Measurements from ENCODE around the gene HORMAD1. TPM values are rescaled to one million over a fixed set of nuclear protein-coding genes. Genes with fewer than 3 reads are reported as not detected.

HORMAD1 gene
- total RNA-seq, 4 donors from 2014 or later: 6.7 to 11.3 (median 8.4) TPM; not detected in 1

DNA sequence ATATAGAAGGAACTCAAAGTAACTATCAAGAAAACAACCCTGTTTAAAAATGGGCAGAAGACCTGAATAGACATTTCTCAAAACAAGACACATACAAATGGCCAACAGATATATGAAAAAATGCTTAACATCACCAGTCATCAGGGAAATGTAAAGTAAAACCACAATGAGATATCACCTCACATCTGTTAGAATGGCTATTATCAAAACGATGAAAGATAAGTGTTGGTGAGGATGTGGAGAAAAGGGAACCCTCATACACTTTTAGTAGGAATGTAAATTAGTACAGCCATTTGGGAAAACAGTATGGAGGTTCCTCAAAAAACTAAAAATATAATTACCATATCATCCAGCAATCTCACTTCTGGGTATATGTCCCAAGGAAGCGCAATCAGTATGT lies 41.9 kb upstream of the HORMAD1 start:
- Histone ChIP-seq H3K9me3 (no peaks in the 10 kb centered on the region), H3K4me1 (peaks cover 15% of the 10 kb centered on the region), H3K36me3 (no peaks in the 10 kb centered on the region), H3K27me3 (no peaks in the 10 kb centered on the region), H3K27ac (no peak overlapping the region), H3K4me3 (no peak overlapping the region)
- no peak for TF ChIP-seq POLR2A (IDR thresholded peaks at IDR 0.05)
- no peak for TF ChIP-seq POLR2AphosphoS5 (IDR thresholded peaks at IDR 0.05)
- TF ChIP-seq, protein P1, sequence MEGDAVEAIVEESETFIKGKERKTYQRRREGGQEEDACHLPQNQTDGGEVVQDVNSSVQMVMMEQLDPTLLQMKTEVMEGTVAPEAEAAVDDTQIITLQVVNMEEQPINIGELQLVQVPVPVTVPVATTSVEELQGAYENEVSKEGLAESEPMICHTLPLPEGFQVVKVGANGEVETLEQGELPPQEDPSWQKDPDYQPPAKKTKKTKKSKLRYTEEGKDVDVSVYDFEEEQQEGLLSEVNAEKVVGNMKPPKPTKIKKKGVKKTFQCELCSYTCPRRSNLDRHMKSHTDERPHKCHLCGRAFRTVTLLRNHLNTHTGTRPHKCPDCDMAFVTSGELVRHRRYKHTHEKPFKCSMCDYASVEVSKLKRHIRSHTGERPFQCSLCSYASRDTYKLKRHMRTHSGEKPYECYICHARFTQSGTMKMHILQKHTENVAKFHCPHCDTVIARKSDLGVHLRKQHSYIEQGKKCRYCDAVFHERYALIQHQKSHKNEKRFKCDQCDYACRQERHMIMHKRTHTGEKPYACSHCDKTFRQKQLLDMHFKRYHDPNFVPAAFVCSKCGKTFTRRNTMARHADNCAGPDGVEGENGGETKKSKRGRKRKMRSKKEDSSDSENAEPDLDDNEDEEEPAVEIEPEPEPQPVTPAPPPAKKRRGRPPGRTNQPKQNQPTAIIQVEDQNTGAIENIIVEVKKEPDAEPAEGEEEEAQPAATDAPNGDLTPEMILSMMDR (IDR thresholded peaks at IDR 0.05): no peak
- no peak for TF ChIP-seq EP300 (IDR thresholded peaks at IDR 0.05)
- DNase-seq (ENCODE audit: low spot score in 2 of 2): no peak
- WGBS: 82% methylated on average over 2 of the region's 2 CpGs

DNA sequence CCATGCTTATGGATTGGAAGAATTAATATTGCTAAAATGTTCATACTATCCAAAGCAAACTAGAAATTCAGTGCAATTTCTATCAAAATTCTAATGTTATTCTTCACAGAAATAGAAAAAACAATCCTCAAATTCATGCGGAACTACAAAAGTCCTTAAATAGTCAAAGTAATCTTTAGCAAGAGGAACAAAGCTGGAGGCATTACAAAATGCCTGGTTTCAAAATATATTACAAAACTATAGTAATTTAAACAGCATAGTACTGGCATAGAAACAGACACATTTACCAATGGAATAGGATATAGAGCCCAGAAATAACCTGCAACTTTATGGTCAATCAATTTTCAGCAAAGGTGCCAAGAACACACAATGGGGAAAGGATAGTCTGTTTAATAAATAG lies 41.1 kb upstream of the HORMAD1 start:
- no peaks in the 10 kb centered on the region for H3K27me3 ChIP-seq
- H3K36me3 ChIP-seq: no peaks in the 10 kb centered on the region
- TF ChIP-seq POLR2A (IDR thresholded peaks at IDR 0.05) (no peak), EP300 (IDR thresholded peaks at IDR 0.05) (no peak), POLR2AphosphoS5 (IDR thresholded peaks at IDR 0.05) (no peak)
- TF ChIP-seq, protein P1 (IDR thresholded peaks at IDR 0.05): no peak
- no peak overlapping the region for H3K4me3 ChIP-seq
- H3K4me1 ChIP-seq: peaks cover 15% of the 10 kb centered on the region
- no peak for DNase-seq (ENCODE audit: low spot score in 2 of 2)
- 92% methylated on average over 1 of the region's 1 CpG for WGBS
- no peaks in the 10 kb centered on the region for H3K9me3 ChIP-seq
- no peak overlapping the region for H3K27ac ChIP-seq

DNA sequence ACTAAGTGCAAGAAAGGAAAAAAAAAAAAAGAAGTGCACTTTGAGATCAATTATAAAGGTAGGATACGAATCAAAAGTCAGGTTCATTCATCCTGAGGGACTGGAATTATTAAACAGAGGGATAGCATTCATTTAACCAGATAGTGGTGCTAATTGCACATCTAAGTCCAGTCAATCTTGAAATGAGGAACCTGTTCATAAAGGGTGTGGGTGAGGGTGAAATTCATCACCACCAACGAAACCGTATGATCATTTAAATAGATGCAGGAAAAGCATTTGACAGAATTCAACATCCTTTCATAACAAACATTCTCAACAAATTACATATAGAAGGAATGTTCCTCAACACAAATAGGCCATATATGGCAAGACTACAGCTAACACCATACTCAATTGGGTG lies 39.3 kb upstream of the HORMAD1 start:
- Histone ChIP-seq H3K9me3 (no peaks in the 10 kb centered on the region), H3K27me3 (no peaks in the 10 kb centered on the region), H3K4me3 (no peak overlapping the region), H3K27ac (no peak overlapping the region), H3K4me1 (peaks cover 13% of the 10 kb centered on the region), H3K36me3 (peaks cover 7% of the 10 kb centered on the region)
- TF ChIP-seq, protein P1 (IDR thresholded peaks at IDR 0.05): no peak
- TF ChIP-seq POLR2A (IDR thresholded peaks at IDR 0.05): no peak
- TF ChIP-seq EP300 (IDR thresholded peaks at IDR 0.05): no peak
- TF ChIP-seq POLR2AphosphoS5 (IDR thresholded peaks at IDR 0.05): no peak
- WGBS: 82% methylated on average over 3 of the region's 3 CpGs
- no peak for DNase-seq (ENCODE audit: low spot score in 2 of 2)

DNA sequence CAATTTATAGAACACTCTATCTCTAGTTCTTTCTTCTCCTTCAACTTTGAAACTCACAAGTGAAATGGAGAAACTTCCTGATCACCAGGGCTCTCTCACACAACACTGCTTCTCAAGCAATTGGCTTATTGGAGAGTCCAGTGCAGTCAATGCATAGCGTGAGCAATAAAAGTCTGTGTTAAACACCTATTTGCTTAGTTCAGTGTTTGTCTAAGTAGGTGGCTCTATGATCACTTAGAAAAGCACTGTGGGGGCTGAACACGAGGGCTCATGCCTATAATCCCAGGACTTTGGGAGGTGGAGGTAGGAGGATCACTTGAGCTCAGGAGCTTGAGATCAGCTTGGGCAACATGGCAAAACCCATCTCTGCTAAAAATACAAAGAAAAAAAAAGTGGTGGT lies 32.7 kb upstream of the HORMAD1 start:
- TF ChIP-seq, protein P1 (IDR thresholded peaks at IDR 0.05): no peak
- no peak for TF ChIP-seq POLR2A (IDR thresholded peaks at IDR 0.05)
- no peak for TF ChIP-seq EP300 (IDR thresholded peaks at IDR 0.05)
- no peak for TF ChIP-seq POLR2AphosphoS5 (IDR thresholded peaks at IDR 0.05)
- no peaks in the 10 kb centered on the region for H3K27me3 ChIP-seq
- H3K27ac ChIP-seq: no peak overlapping the region
- no peaks in the 10 kb centered on the region for H3K4me1 ChIP-seq
- H3K4me3 ChIP-seq: no peak overlapping the region
- no peaks in the 10 kb centered on the region for H3K9me3 ChIP-seq
- WGBS: 93% methylated on average over 2 of the region's 2 CpGs
- peaks cover 13% of the 10 kb centered on the region for H3K36me3 ChIP-seq
- no peak for DNase-seq (ENCODE audit: low spot score in 2 of 2)

DNA sequence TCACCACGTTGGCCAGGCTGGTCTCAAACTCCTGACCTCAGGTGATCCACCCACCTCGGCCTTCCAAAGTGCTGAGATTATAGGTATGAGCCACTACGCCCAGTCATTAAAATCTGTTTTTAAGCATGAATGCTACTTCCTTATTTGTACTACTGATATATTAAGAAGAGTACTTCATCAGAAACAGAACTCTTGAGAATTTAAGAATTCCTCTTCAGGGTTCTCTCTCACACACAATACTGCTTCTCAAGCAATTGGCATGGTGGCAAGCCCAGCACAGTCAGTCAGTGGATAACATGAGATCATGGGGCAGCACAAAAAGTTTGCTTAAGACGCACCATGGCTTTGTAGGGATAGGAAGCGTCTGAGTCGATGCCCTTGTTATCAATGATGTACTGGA lies 30.7 kb upstream of the HORMAD1 start:
- Histone ChIP-seq H3K4me3 (no peak overlapping the region), H3K9me3 (no peaks in the 10 kb centered on the region), H3K4me1 (no peaks in the 10 kb centered on the region), H3K36me3 (peaks cover 18% of the 10 kb centered on the region), H3K27ac (no peak overlapping the region), H3K27me3 (no peaks in the 10 kb centered on the region)
- TF ChIP-seq EP300 (IDR thresholded peaks at IDR 0.05) (no peak), POLR2AphosphoS5 (IDR thresholded peaks at IDR 0.05) (no peak), POLR2A (IDR thresholded peaks at IDR 0.05) (no peak)
- TF ChIP-seq, protein P1 (IDR thresholded peaks at IDR 0.05): no peak
- DNase-seq (ENCODE audit: low spot score in 2 of 2): no peak
- 89% methylated on average over 6 of the region's 6 CpGs for WGBS
